CD4-positive, alpha-beta memory T cell (primary cell): Measurements from ENCODE around the gene ARGLU1. TPM values are rescaled to one million over a fixed set of nuclear protein-coding genes. Genes with fewer than 3 reads are reported as not detected.

Source experiments
- CTCF ChIA-PET: fragments of 350-600 bp; sonication (Branson Sonifier 250); formaldehyde crosslinking; loops from one replicate; lab custom pipeline; 2021; ENCODE audit warnings: inconsistent platforms; ENCODE audit not compliant: partially characterized antibody; lab: Charles Lee
- POLR2A ChIA-PET: fragments of 350-600 bp; sonication (Branson Sonifier 250); formaldehyde crosslinking; loops from one replicate; lab custom pipeline; 2021; ENCODE audit not compliant: partially characterized antibody; lab: Charles Lee
- DNase-seq, 5 donors: peaks; one replicate each; pipeline versions ENCODE4 v3.0.0 to v3.0.0-alpha.2; 2020 to 2022; ENCODE audit warnings: mixed read lengths in 1 of 5
- H3K27ac ChIP-seq: one replicate; pipeline ENCODE4 v1.7.0; 2013; ENCODE audit warnings: low read depth, low read length
- H3K27me3 ChIP-seq: 2 replicates; pipeline ENCODE4 v1.7.0; 2013; ENCODE audit warnings: mild to moderate bottlenecking, low read length, moderate library complexity; ENCODE audit not compliant: insufficient read depth
- H3K36me3 ChIP-seq: 2 replicates; pipeline ENCODE4 v1.7.0; 2013; ENCODE audit warnings: mild to moderate bottlenecking, low read length, moderate library complexity; ENCODE audit not compliant: insufficient read depth
- H3K4me1 ChIP-seq: 2 replicates; pipeline ENCODE4 v1.7.0; 2013; ENCODE audit warnings: mild to moderate bottlenecking, low read length, moderate library complexity; ENCODE audit not compliant: insufficient read depth
- H3K4me3 ChIP-seq, 2 donors: one replicate each; pipeline ENCODE4 v1.7.0; 2013; ENCODE audit warnings: low read length in 2 of 2, mild to moderate bottlenecking in 1 of 2
- H3K9me3 ChIP-seq, 2 donors: one replicate each; pipeline ENCODE4 v1.7.0; 2013; ENCODE audit warnings: low read length in 2 of 2, control low read depth in 1 of 2; ENCODE audit not compliant: control insufficient read depth in 1 of 2
- H3K27ac Mint-ChIP-seq, 7 donors: one replicate each; pipeline ENCODE4 v1.8.0; 2020 to 2021; ENCODE audit warnings: mixed read lengths in 7 of 7, mild to moderate bottlenecking in 6 of 7, inconsistent platforms in 3 of 7, moderate library complexity in 3 of 7
- H3K27me3 Mint-ChIP-seq, 2 donors: one replicate each; pipeline ENCODE4 v1.8.0; 2020 to 2021; ENCODE audit warnings: mixed read lengths in 2 of 2
- H3K36me3 Mint-ChIP-seq, 2 donors: one replicate each; pipeline ENCODE4 v1.8.0; 2020 to 2021; ENCODE audit warnings: mixed read lengths in 2 of 2, inconsistent platforms in 1 of 2, mild to moderate bottlenecking in 1 of 2
- H3K4me1 Mint-ChIP-seq, 4 donors: one replicate each; pipeline ENCODE4 v1.8.0; 2020 to 2021; ENCODE audit warnings: mixed read lengths in 4 of 4, mild to moderate bottlenecking in 1 of 4
- H3K4me3 Mint-ChIP-seq, 8 donors: one replicate each; pipeline ENCODE4 v1.8.0; 2020 to 2021; ENCODE audit warnings: mixed read lengths in 8 of 8, mild to moderate bottlenecking in 7 of 8, moderate library complexity in 6 of 8, inconsistent platforms in 3 of 8
- H3K9me3 Mint-ChIP-seq, 8 donors: one replicate each; pipeline ENCODE4 v1.8.0; 2020 to 2021; ENCODE audit warnings: mixed read lengths in 8 of 8, mild to moderate bottlenecking in 5 of 8, inconsistent platforms in 3 of 8, moderate library complexity in 1 of 8
- intact Hi-C: fragments of 100-400 bp; cut with micrococcal nuclease; formaldehyde crosslinking; loops from one replicate; pipeline ENCODE4 v1.15.1; 2023
- polyA plus RNA-seq, 2 donors: library from polyadenylated mRNA; unstranded; fragments of 300-500 nt; fragmentation: Illumina TruSeq; gene quantifications; one replicate each; pipeline ENCODE4 v1.2.3, GENCODE V29; 2021
- total RNA-seq, 2 experiments: library from RNA; stranded (reverse); gene quantifications; one replicate each; pipeline ENCODE4 v1.2.3, GENCODE V29; 2021

The ARGLU1 gene
- total and polyA plus RNA-seq, 4 experiments from 2014 or later, result 35.4 to 252 (median 134) TPM

- no peak overlapping the region for H3K27ac Mint-ChIP-seq
- CTCF ChIA-PET, result no interaction called here
- H3K4me1 Mint-ChIP-seq, result peaks cover 0 to 2% (median 0%) of the 10 kb centered on the region in 4 donors
- H3K36me3 Mint-ChIP-seq, result no peaks in the 10 kb centered on the region
- H3K9me3 Mint-ChIP-seq, result no peaks in the 10 kb centered on the region
- Histone ChIP-seq H3K4me3 (no peak overlapping the region), H3K9me3 (no peaks in the 10 kb centered on the region), H3K27me3 (no peaks in the 10 kb centered on the region), H3K4me1 (no peaks in the 10 kb centered on the region), H3K36me3 (no peaks in the 10 kb centered on the region), H3K27ac (no peak overlapping the region)
- intact Hi-C loops, result no loop called here
- DNase-seq, result no peak
- POLR2A ChIA-PET, result no interaction called here
- H3K27me3 Mint-ChIP-seq, result peaks cover 10 to 11% of the 10 kb centered on the region in 2 donors
- no peak overlapping the region for H3K4me3 Mint-ChIP-seq
Measured at GRCh38 chr13:106507560-106508274, 60.2 kb downstream of the ARGLU1 start.

- no peaks in the 10 kb centered on the region for H3K27me3 ChIP-seq
- no peak for DNase-seq
- POLR2A ChIA-PET, result no interaction called here
Measured at GRCh38 chr13:106506286-106506685, 61.7 kb downstream of the ARGLU1 start.

GRCh38 chr13:106505732-106506131, 62.2 kb downstream of the ARGLU1 start:
- ChIA-PET POLR2A (no interaction called here), CTCF (no interaction called here)
- no peaks in the 10 kb centered on the region for H3K4me1 ChIP-seq
- peaks cover 0 to 2% (median 0%) of the 10 kb centered on the region in 4 donors for H3K4me1 Mint-ChIP-seq
- H3K27ac Mint-ChIP-seq, result no peak overlapping the region
- intact Hi-C loops, result no loop called here
- H3K27me3 ChIP-seq, result no peaks in the 10 kb centered on the region
- no peak overlapping the region for H3K4me3 ChIP-seq
- peaks cover 10 to 21% of the 10 kb centered on the region in 2 donors for H3K27me3 Mint-ChIP-seq
- no peaks in the 10 kb centered on the region for H3K36me3 Mint-ChIP-seq
- no peaks in the 10 kb centered on the region for H3K9me3 Mint-ChIP-seq
- no peak overlapping the region for H3K27ac ChIP-seq
- H3K9me3 ChIP-seq, result no peaks in the 10 kb centered on the region
- no peak overlapping the region for H3K4me3 Mint-ChIP-seq
- DNase-seq, result no peak
- H3K36me3 ChIP-seq, result no peaks in the 10 kb centered on the region

More at GRCh38 chr13:106506286-106506685, 61.7 kb downstream of the ARGLU1 start:
- Mint-ChIP-seq H3K36me3 (no peaks in the 10 kb centered on the region), H3K27ac (no peak overlapping the region), H3K9me3 (no peaks in the 10 kb centered on the region), H3K4me1 (peaks cover 0 to 2% (median 0%) of the 10 kb centered on the region in 4 donors), H3K27me3 (peaks cover 10 to 19% of the 10 kb centered on the region in 2 donors), H3K4me3 (no peak overlapping the region)
- intact Hi-C loops, result no loop called here
- Histone ChIP-seq H3K4me1 (no peaks in the 10 kb centered on the region), H3K27ac (no peak overlapping the region), H3K36me3 (no peaks in the 10 kb centered on the region), H3K4me3 (no peak overlapping the region), H3K9me3 (no peaks in the 10 kb centered on the region)
- CTCF ChIA-PET, result no interaction called here

GRCh38 chr13:106505295-106505694, 62.6 kb downstream of the ARGLU1 start:
- Histone ChIP-seq H3K36me3 (no peaks in the 10 kb centered on the region), H3K4me3 (no peak overlapping the region), H3K4me1 (no peaks in the 10 kb centered on the region), H3K27ac (no peak overlapping the region), H3K9me3 (no peaks in the 10 kb centered on the region), H3K27me3 (no peaks in the 10 kb centered on the region)
- peaks cover 0 to 2% (median 0%) of the 10 kb centered on the region in 4 donors for H3K4me1 Mint-ChIP-seq
- ChIA-PET CTCF (interaction anchor here (2.3 kb wide), 1 partner anchor 32 kb away, joined by 7 read pairs; no protein-coding TSS in a partner anchor), POLR2A (no interaction called here)
- intact Hi-C loops, result no loop called here
- H3K9me3 Mint-ChIP-seq, result no peaks in the 10 kb centered on the region
- DNase-seq, result no peak
- H3K27ac Mint-ChIP-seq, result no peak overlapping the region
- no peaks in the 10 kb centered on the region for H3K36me3 Mint-ChIP-seq
- no peak overlapping the region for H3K4me3 Mint-ChIP-seq
- peaks cover 14 to 25% of the 10 kb centered on the region in 2 donors for H3K27me3 Mint-ChIP-seq

- no peak for DNase-seq
- Mint-ChIP-seq H3K36me3 (no peaks in the 10 kb centered on the region), H3K9me3 (no peaks in the 10 kb centered on the region), H3K4me3 (no peak overlapping the region), H3K27ac (no peak overlapping the region), H3K27me3 (peaks cover 18 to 34% of the 10 kb centered on the region in 2 donors), H3K4me1 (peaks cover 0 to 4% (median under 1%) of the 10 kb centered on the region in 4 donors)
- Histone ChIP-seq H3K9me3 (no peaks in the 10 kb centered on the region), H3K27ac (no peak overlapping the region), H3K27me3 (no peaks in the 10 kb centered on the region), H3K4me3 (no peak overlapping the region), H3K4me1 (no peaks in the 10 kb centered on the region), H3K36me3 (no peaks in the 10 kb centered on the region)
- POLR2A ChIA-PET, result no interaction called here
- CTCF ChIA-PET, result interaction anchor here (2.3 kb wide), 1 partner anchor 33 kb away, joined by 7 read pairs; no protein-coding TSS in a partner anchor
- intact Hi-C loops, result no loop called here
Measured at GRCh38 chr13:106503730-106504453, 64.0 kb downstream of the ARGLU1 start.

- Histone ChIP-seq H3K4me3 (no peak overlapping the region), H3K4me1 (no peaks in the 10 kb centered on the region), H3K27ac (no peak overlapping the region), H3K9me3 (no peaks in the 10 kb centered on the region), H3K27me3 (no peaks in the 10 kb centered on the region), H3K36me3 (no peaks in the 10 kb centered on the region)
- peaks cover 0 to 4% (median under 1%) of the 10 kb centered on the region in 4 donors for H3K4me1 Mint-ChIP-seq
- intact Hi-C loops, result no loop called here
- peaks cover 23 to 35% of the 10 kb centered on the region in 2 donors for H3K27me3 Mint-ChIP-seq
- no peak overlapping the region for H3K27ac Mint-ChIP-seq
- no peaks in the 10 kb centered on the region for H3K9me3 Mint-ChIP-seq
- DNase-seq, result no peak
- ChIA-PET POLR2A (no interaction called here), CTCF (interaction anchor here (2.3 kb wide), 1 partner anchor 34 kb away, joined by 7 read pairs; no protein-coding TSS in a partner anchor)
- H3K36me3 Mint-ChIP-seq, result no peaks in the 10 kb centered on the region
- H3K4me3 Mint-ChIP-seq, result no peak overlapping the region
Measured at GRCh38 chr13:106503272-106503671, 64.7 kb downstream of the ARGLU1 start.

GRCh38 chr13:106500445-106500844, 67.5 kb downstream of the ARGLU1 start:
- H3K4me1 Mint-ChIP-seq, result peaks cover 0 to 2% (median under 1%) of the 10 kb centered on the region in 4 donors
- no peak overlapping the region for H3K27ac Mint-ChIP-seq
- H3K9me3 Mint-ChIP-seq, result no peaks in the 10 kb centered on the region
- ChIA-PET POLR2A (no interaction called here), CTCF (no interaction called here)
- no peak overlapping the region for H3K27ac ChIP-seq
- no peaks in the 10 kb centered on the region for H3K27me3 ChIP-seq
- no peak overlapping the region for H3K4me3 Mint-ChIP-seq
- no peak overlapping the region for H3K4me3 ChIP-seq
- peaks cover 32 to 52% of the 10 kb centered on the region in 2 donors for H3K27me3 Mint-ChIP-seq
- DNase-seq, result no peak
- intact Hi-C loops, result no loop called here
- H3K36me3 ChIP-seq, result no peaks in the 10 kb centered on the region
- no peaks in the 10 kb centered on the region for H3K4me1 ChIP-seq
- no peaks in the 10 kb centered on the region for H3K9me3 ChIP-seq
- no peaks in the 10 kb centered on the region for H3K36me3 Mint-ChIP-seq
